ENCODE measurements around the gene HERC2. TPM values are rescaled to one million over a fixed set of nuclear protein-coding genes. Genes with fewer than 3 reads are reported as not detected.

Gene HERC2
- total and polyA plus RNA-seq, 2 of the 8 experiments (the other 6 are each of a cell fraction or from before 2014, with no cell fraction given), result 83.0 to 88.7 TPM

DNA sequence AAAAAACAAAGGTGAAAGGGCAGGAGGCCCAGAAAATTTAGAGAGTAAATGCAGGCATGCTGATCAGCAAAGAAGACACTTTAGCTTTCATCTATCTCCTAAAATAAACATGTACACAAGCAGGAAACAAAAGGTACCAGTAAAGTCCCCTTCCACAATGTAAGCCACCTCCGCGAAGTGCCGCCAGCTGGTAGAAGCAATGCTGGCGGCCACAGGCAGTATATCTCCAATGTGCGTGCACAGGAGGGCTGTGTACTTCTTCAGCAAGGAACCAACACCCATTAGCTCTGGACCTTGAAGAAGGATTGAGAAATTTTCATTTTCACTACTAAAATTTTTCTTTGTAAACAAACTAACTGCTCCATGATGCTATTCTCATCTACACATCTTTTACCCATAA, 75.4 kb downstream of the HERC2 start:
- no peak overlapping the region; a peak in 2 of 7 replicates for H3K9ac ChIP-seq (replicated peaks in 1 of 4; ENCODE audit: extremely low read depth in 1 of 4, low read depth in 3 of 4, low read length in 3 of 4)
- peaks cover 11 to 58% (median 38%) of the 10 kb centered on the region in 4 experiments; a peak in 7 of 8 replicates for H3K36me3 ChIP-seq (ENCODE audit: control insufficient read depth in 2 of 4, insufficient read depth in 4 of 4, low read length in 3 of 4)
- H3K56ac ChIP-seq (replicated peaks; ENCODE audit: insufficient read length, low read depth, low read length), result no peak overlapping the region
- no peak overlapping the region for H2BK5ac ChIP-seq (ENCODE audit: low read depth, low read length)
- no peak overlapping the region for H2BK20ac ChIP-seq (ENCODE audit: low read length)
- H4K8ac ChIP-seq (ENCODE audit: extremely low read depth, insufficient read depth, low read length), result no peak overlapping the region
- no peak overlapping the region for H2BK120ac ChIP-seq (replicated peaks; ENCODE audit: low read depth, low read length)
- POLR2A ChIA-PET (ENCODE audit: partially characterized antibody), result no interaction called here
- no peaks in the 10 kb centered on the region for H3K79me1 ChIP-seq (ENCODE audit: low read depth, low read length)
- H3K4me2 ChIP-seq (ENCODE audit: insufficient read depth in 1 of 2, low read depth in 2 of 2, low read length in 2 of 2), result no peak overlapping the region
- H3K9me3 ChIP-seq (ENCODE audit: insufficient read depth in 2 of 2, low read depth in 1 of 2, low read length in 1 of 2), result no peaks in the 10 kb centered on the region; a peak in 1 of 4 replicates
- no peak overlapping the region for H4K91ac ChIP-seq (replicated peaks; ENCODE audit: insufficient read length, low read length)
- CTCF ChIA-PET (ENCODE audit: partially characterized antibody), result no interaction called here
- H4K20me1 ChIP-seq (replicated peaks in 1 of 2; ENCODE audit: control insufficient read depth in 1 of 2, insufficient read depth in 2 of 2, low read length in 2 of 2), result peaks cover 0 to 2% of the 10 kb centered on the region in 2 experiments
- H3K27ac ChIP-seq (ENCODE audit: low read depth, low read length), result no peak overlapping the region
- no peaks in the 10 kb centered on the region for H3K27me3 ChIP-seq (replicated peaks in 1 of 4; ENCODE audit: control insufficient read depth in 3 of 4, extremely low read depth in 1 of 4, insufficient read depth in 3 of 4, low read length in 3 of 4)
- WGBS, 2 experiments (ENCODE audit: extremely low coverage in 1 of 2, insufficient coverage in 1 of 2, insufficient read length in 1 of 2, insufficient replicate concordance in 2 of 2, low coverage in 1 of 2, low lambda C conversion rate in 2 of 2, missing lambda C conversion rate in 1 of 2), result 96% methylated on average over 5 of the region's 5 CpGs; no CpG with 5 or more reads in 1 of the 2 experiments
- H3K23ac ChIP-seq (ENCODE audit: insufficient read length), result no peak overlapping the region
- no peak overlapping the region for H3K4me3 ChIP-seq (ENCODE audit: extremely low read depth in 1 of 4, insufficient read depth in 2 of 4, low read depth in 3 of 4, low read length in 4 of 4)
- FAIRE-seq, result no peak
- TF ChIP-seq SIRT6 (IDR thresholded peaks at IDR 0.05; ENCODE audit: low read length) (no peak), CREB1 (IDR thresholded peaks at IDR 0.05) (no peak)
- H2BK15ac ChIP-seq (ENCODE audit: low read length), result no peak overlapping the region
- no peaks in the 10 kb centered on the region for H3K4me1 ChIP-seq (replicated peaks in 1 of 4; ENCODE audit: control insufficient read depth in 3 of 4, insufficient read depth in 4 of 4, low read length in 3 of 4)
- no peak overlapping the region for H3K14ac ChIP-seq (ENCODE audit: insufficient read length)
- no peak overlapping the region for H2AK5ac ChIP-seq (ENCODE audit: low read depth, low read length)
- no peak overlapping the region for H3K4ac ChIP-seq (replicated peaks; ENCODE audit: insufficient read length, low read depth, low read length)
- no peak for DNase-seq (ENCODE audit: low read depth in 1 of 2, low spot score in 2 of 2)
- H3K79me2 ChIP-seq (ENCODE audit: control insufficient read depth in 1 of 2, insufficient read depth in 2 of 2, low read length in 2 of 2), result no peaks in the 10 kb centered on the region
- H3K23me2 ChIP-seq (ENCODE audit: low read depth, low read length), result no peaks in the 10 kb centered on the region
- H3K18ac ChIP-seq (ENCODE audit: extremely low read depth, low read length), result no peak overlapping the region
- H4K5ac ChIP-seq (ENCODE audit: insufficient read length, low read depth, low read length), result no peak overlapping the region
- no peak overlapping the region for H2AFZ ChIP-seq (ENCODE audit: low read length)
- H2BK12ac ChIP-seq (ENCODE audit: low read depth, low read length), result no peak overlapping the region
